Hepatocyte (in vitro differentiated cells): Measurements from ENCODE around the gene MKNK2.

ENCODE experiments used
- EZH2 ChIP-seq: fragments of 200-600 bp; sonication (generic); IDR thresholded peaks from 2 replicates; pipeline ENCODE4 v1.6.1; 2016; ENCODE audit warnings: antibody characterized with exemption, mild to moderate bottlenecking, borderline replicate concordance
- EZH2phosphoT487 ChIP-seq: fragments of 200-600 bp; sonication (generic); IDR thresholded peaks from one replicate; pipeline ENCODE4 v1.6.1; 2018; ENCODE audit warnings: antibody characterized with exemption, mild to moderate bottlenecking, low read depth, moderate library complexity; ENCODE audit not compliant: unreplicated experiment, severe bottlenecking
- TF ChIP-seq, protein P1 (sequence below): fragments of 200-600 bp; sonication (generic); IDR thresholded peaks from 2 replicates; pipeline ENCODE4 v1.5.1; 2016; ENCODE audit warnings: antibody characterized with exemption, mild to moderate bottlenecking; ENCODE audit not compliant: poor library complexity

DNA sequence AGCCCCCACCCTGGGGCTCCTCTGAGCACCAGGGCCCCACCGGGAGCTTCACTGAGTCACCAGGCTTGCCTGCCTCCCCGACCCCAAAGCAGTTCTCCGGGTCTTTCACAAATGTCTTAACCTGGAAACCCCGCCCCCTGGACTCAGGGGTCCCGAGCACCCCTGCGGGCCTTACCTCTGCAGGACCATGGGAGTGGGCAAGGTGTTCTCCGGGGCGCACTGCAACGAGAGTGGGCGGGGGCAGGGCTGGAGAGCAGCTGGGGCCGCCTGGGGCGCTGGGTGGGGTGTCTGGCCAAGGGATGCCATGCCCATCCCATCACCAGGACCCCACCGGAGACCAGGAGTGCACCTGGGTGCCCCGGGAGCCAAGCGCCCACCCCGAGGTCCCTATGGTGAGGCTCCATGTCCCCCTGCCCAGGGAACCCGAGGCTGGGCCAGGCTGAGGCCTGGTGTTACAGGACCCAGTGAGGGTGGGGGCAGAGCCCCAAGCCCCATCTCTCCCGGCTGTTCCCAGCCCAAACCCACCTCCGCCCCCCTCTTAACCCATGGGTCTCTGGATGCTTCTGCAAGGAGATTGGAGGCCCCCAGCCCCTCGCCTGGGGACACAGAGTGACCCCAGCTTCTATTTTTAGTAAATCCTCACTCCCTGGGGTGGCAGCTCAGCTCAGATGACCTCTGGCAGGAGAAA lies 10.9 kb downstream of the MKNK2 start:
- TF ChIP-seq, protein P1, sequence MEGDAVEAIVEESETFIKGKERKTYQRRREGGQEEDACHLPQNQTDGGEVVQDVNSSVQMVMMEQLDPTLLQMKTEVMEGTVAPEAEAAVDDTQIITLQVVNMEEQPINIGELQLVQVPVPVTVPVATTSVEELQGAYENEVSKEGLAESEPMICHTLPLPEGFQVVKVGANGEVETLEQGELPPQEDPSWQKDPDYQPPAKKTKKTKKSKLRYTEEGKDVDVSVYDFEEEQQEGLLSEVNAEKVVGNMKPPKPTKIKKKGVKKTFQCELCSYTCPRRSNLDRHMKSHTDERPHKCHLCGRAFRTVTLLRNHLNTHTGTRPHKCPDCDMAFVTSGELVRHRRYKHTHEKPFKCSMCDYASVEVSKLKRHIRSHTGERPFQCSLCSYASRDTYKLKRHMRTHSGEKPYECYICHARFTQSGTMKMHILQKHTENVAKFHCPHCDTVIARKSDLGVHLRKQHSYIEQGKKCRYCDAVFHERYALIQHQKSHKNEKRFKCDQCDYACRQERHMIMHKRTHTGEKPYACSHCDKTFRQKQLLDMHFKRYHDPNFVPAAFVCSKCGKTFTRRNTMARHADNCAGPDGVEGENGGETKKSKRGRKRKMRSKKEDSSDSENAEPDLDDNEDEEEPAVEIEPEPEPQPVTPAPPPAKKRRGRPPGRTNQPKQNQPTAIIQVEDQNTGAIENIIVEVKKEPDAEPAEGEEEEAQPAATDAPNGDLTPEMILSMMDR, result no peak
- no peak for TF ChIP-seq EZH2
- no peak for TF ChIP-seq EZH2phosphoT487
